PFSK-1 (cell line): Measurements from ENCODE around the gene TCHP.

Experiments
- POLR2AphosphoS5 ChIP-seq: IDR thresholded peaks from 2 replicates; pipeline ENCODE4 v1.6.1; 2012; ENCODE audit warnings: low read depth, mild to moderate bottlenecking, control low read depth, low read length, moderate library complexity
- REST ChIP-seq, 2 experiments: IDR thresholded peaks; 2 replicates each; pipeline versions ENCODE4 v1.6.1 to v1.8.0; 2011 to 2012; ENCODE audit warnings: low read depth in 2 of 2, low read length in 2 of 2, control low read depth in 1 of 2, inconsistent platforms in 1 of 2, mild to moderate bottlenecking in 1 of 2, moderate library complexity in 1 of 2; ENCODE audit not compliant: insufficient read depth in 1 of 2
- TAF1 ChIP-seq: IDR thresholded peaks from 2 replicates; pipeline ENCODE4 v1.6.1; 2012; ENCODE audit warnings: low read length, control low read depth, borderline replicate concordance; ENCODE audit not compliant: insufficient read depth

- TF ChIP-seq POLR2AphosphoS5 (no peak), TAF1 (no peak), REST (IDR thresholded peaks at IDR 0.05; ENCODE audit: insufficient read depth in 1 of 2, low read depth in 2 of 2, low read length in 2 of 2) (no peak)
Observed at GRCh38 chr12:109877504-109878246, 22.4 kb upstream of the TCHP start.
